Neural cell (in vitro differentiated cells): ENCODE measurements around the gene DCTN5. TPM values are rescaled to one million over a fixed set of nuclear protein-coding genes. Genes with fewer than 3 reads are reported as not detected.

Source experiments
- H2AFZ ChIP-seq: fragments of 200-600, 300-800 bp; sonication (generic), shearing (Covaris generic); 2 replicates; pipeline ENCODE4 v1.6.0; 2014; ENCODE audit warnings: low read depth, mild to moderate bottlenecking, antibody characterized with exemption, low read length, moderate library complexity
- H3F3A ChIP-seq: fragments of 200-600 bp; shearing (Covaris generic); 2 replicates; pipeline ENCODE4 v1.6.1; 2016; ENCODE audit warnings: mild to moderate bottlenecking, moderate library complexity, mixed read lengths, antibody characterized with exemption, low read length; ENCODE audit not compliant: insufficient read depth, poor library complexity, severe bottlenecking
- H3K27ac ChIP-seq: fragments of 200-600, 300-800 bp; sonication (generic), shearing (Covaris generic); 2 replicates; pipeline ENCODE4 v1.5.1; 2014; ENCODE audit warnings: mild to moderate bottlenecking, low read length, moderate library complexity
- H3K27me3 ChIP-seq: fragments of 300-800, 200-600 bp; sonication (generic), shearing (Covaris generic); 2 replicates; pipeline ENCODE4 v1.6.0; 2014; ENCODE audit warnings: mild to moderate bottlenecking, low read depth, low read length, moderate library complexity; ENCODE audit not compliant: insufficient read depth
- H3K36me3 ChIP-seq: fragments of 300-800, 200-600 bp; sonication (generic), shearing (Covaris generic); 2 replicates; pipeline ENCODE4 v1.5.1; 2014; ENCODE audit warnings: mild to moderate bottlenecking, antibody characterized with exemption, low read length, moderate library complexity; ENCODE audit not compliant: insufficient read depth
- H3K4me2 ChIP-seq: fragments of 300-800, 200-600 bp; sonication (generic), shearing (Covaris generic); 2 replicates; pipeline ENCODE4 v1.6.0; 2014; ENCODE audit warnings: mild to moderate bottlenecking, low read length
- H3K4me3 ChIP-seq: fragments of 300-800, 200-600 bp; sonication (generic), shearing (Covaris generic); 2 replicates; pipeline ENCODE4 v1.5.1; 2014; ENCODE audit warnings: mild to moderate bottlenecking, low read length, moderate library complexity
- H3K79me2 ChIP-seq: fragments of 200-600 bp; shearing (Covaris generic); replicated peaks from 2 replicates; pipeline ENCODE4 v1.6.0; 2014; ENCODE audit warnings: mild to moderate bottlenecking, low read length, moderate library complexity; ENCODE audit not compliant: insufficient read depth
- H3K9ac ChIP-seq: fragments of 300-800, 200-600 bp; sonication (generic), shearing (Covaris generic); 2 replicates; pipeline ENCODE4 v1.6.1; 2016; ENCODE audit warnings: mild to moderate bottlenecking, low read length, mixed read lengths
- H3K9me2 ChIP-seq: fragments of 200-600 bp; shearing (Covaris generic); 2 replicates; pipeline ENCODE4 v1.6.1; 2016; ENCODE audit warnings: mild to moderate bottlenecking, low read length, mixed read lengths; ENCODE audit not compliant: insufficient read depth
- H3K9me3 ChIP-seq: fragments of 200-600, 300-800 bp; sonication (generic), shearing (Covaris generic); 2 replicates; pipeline ENCODE4 v1.6.1; 2016; ENCODE audit warnings: mild to moderate bottlenecking, mixed run types, low read length, moderate library complexity, mixed read lengths
- H4K20me1 ChIP-seq: fragments of 200-600 bp; shearing (Covaris generic); 2 replicates; pipeline ENCODE4 v1.6.1; 2016; ENCODE audit warnings: mild to moderate bottlenecking, mixed run types; ENCODE audit not compliant: insufficient read depth
- EP300 ChIP-seq: fragments of 450-650 bp; conservative IDR thresholded peaks from 2 replicates; pipeline ENCODE4 v1.6.1; 2014; ENCODE audit warnings: antibody characterized with exemption, mild to moderate bottlenecking, moderate library complexity; ENCODE audit not compliant: poor library complexity, severe bottlenecking
- EZH2 ChIP-seq: fragments of 200-600, 300-800 bp; shearing (Covaris generic), sonication (generic); IDR thresholded peaks from 2 replicates; pipeline ENCODE4 v1.6.1; 2014; ENCODE audit warnings: antibody characterized with exemption, low read length, borderline replicate concordance, mild to moderate bottlenecking; ENCODE audit not compliant: insufficient read depth, poor library complexity, severe bottlenecking
- MXI1 ChIP-seq: fragments of 450-650 bp; conservative IDR thresholded peaks from 2 replicates; pipeline ENCODE4 v1.6.1; 2014; ENCODE audit warnings: antibody characterized with exemption, mild to moderate bottlenecking; ENCODE audit not compliant: poor library complexity, severe bottlenecking
- POLR2AphosphoS5 ChIP-seq: IDR thresholded peaks from 2 replicates; pipeline ENCODE4 v1.6.1; 2012
- RAD21 ChIP-seq: fragments of 450-650 bp; conservative IDR thresholded peaks from 2 replicates; pipeline ENCODE4 v1.6.1; 2014; ENCODE audit warnings: antibody characterized with exemption, mild to moderate bottlenecking, moderate library complexity
- SMC3 ChIP-seq: fragments of 450-650 bp; conservative IDR thresholded peaks from 2 replicates; pipeline ENCODE4 v1.6.1; 2014; ENCODE audit warnings: antibody characterized with exemption, mild to moderate bottlenecking, moderate library complexity; ENCODE audit not compliant: poor library complexity
- TAF1 ChIP-seq: IDR thresholded peaks from 2 replicates; pipeline ENCODE4 v1.6.1; 2012; ENCODE audit warnings: low read depth
- polyA plus RNA-seq: library from polyadenylated mRNA; depleted of rRNA; stranded (reverse); fragments of >200 nt; gene quantifications from 2 replicates; pipeline ENCODE4 v1.2.3, GENCODE V29; 2014
- TF ChIP-seq, protein P1 (sequence below): IDR thresholded peaks from 2 replicates; pipeline ENCODE4 v1.6.1; 2012; ENCODE audit warnings: borderline replicate concordance
- TF ChIP-seq, protein P2 (sequence below): fragments of 450-650 bp; IDR thresholded peaks from 2 replicates; pipeline ENCODE4 v1.5.1; 2014; ENCODE audit warnings: antibody characterized with exemption, mild to moderate bottlenecking, moderate library complexity; ENCODE audit not compliant: poor library complexity, severe bottlenecking

DCTN5 gene
- polyA plus RNA-seq, 1 donor from 2014 or later = 65.8 TPM

DNA sequence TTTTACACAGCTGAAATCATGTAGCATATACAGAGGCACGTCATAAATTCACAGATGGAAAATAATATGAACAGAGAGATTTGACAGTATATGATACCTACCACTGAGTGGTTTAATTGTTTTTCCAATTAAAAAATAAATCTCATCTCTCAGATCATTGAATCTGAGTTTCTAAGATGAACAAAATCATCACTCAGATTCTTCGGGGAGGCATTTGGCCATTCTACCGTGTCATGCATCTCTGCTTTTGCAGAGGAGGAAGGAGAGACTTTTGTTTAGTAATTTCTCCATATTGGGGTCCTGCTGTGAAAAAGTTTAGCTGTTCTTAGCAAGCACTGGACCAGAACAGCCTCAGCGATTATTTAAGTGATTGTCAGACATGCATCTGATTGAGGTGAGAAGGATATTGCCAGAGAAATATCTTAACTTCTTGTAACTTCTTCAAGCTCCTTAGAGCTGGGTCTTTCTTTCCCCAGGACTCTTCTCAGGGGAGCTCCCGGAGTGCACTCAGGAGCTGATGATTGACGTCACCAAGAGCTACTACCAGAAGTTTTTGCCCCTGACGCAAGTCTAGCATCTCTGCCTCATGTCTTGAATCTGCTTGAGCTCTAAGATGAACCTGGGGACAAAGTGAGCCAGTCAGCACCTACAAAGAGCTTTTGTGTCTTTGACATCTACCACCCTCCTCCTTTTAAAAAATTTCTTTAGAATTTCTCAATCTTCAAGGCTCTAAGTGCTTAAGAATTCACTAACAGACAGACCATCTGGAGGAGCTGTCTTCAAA lies 25.5 kb downstream of the DCTN5 start:
- no peak overlapping the region for H3K4me3 ChIP-seq
- TF ChIP-seq, protein P1, sequence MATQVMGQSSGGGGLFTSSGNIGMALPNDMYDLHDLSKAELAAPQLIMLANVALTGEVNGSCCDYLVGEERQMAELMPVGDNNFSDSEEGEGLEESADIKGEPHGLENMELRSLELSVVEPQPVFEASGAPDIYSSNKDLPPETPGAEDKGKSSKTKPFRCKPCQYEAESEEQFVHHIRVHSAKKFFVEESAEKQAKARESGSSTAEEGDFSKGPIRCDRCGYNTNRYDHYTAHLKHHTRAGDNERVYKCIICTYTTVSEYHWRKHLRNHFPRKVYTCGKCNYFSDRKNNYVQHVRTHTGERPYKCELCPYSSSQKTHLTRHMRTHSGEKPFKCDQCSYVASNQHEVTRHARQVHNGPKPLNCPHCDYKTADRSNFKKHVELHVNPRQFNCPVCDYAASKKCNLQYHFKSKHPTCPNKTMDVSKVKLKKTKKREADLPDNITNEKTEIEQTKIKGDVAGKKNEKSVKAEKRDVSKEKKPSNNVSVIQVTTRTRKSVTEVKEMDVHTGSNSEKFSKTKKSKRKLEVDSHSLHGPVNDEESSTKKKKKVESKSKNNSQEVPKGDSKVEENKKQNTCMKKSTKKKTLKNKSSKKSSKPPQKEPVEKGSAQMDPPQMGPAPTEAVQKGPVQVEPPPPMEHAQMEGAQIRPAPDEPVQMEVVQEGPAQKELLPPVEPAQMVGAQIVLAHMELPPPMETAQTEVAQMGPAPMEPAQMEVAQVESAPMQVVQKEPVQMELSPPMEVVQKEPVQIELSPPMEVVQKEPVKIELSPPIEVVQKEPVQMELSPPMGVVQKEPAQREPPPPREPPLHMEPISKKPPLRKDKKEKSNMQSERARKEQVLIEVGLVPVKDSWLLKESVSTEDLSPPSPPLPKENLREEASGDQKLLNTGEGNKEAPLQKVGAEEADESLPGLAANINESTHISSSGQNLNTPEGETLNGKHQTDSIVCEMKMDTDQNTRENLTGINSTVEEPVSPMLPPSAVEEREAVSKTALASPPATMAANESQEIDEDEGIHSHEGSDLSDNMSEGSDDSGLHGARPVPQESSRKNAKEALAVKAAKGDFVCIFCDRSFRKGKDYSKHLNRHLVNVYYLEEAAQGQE = no peak
- TF ChIP-seq EP300 (no peak), TAF1 (no peak), MXI1 (no peak), RAD21 (no peak), POLR2AphosphoS5 (no peak), SMC3 (no peak), EZH2 (no peak)
- TF ChIP-seq, protein P2, sequence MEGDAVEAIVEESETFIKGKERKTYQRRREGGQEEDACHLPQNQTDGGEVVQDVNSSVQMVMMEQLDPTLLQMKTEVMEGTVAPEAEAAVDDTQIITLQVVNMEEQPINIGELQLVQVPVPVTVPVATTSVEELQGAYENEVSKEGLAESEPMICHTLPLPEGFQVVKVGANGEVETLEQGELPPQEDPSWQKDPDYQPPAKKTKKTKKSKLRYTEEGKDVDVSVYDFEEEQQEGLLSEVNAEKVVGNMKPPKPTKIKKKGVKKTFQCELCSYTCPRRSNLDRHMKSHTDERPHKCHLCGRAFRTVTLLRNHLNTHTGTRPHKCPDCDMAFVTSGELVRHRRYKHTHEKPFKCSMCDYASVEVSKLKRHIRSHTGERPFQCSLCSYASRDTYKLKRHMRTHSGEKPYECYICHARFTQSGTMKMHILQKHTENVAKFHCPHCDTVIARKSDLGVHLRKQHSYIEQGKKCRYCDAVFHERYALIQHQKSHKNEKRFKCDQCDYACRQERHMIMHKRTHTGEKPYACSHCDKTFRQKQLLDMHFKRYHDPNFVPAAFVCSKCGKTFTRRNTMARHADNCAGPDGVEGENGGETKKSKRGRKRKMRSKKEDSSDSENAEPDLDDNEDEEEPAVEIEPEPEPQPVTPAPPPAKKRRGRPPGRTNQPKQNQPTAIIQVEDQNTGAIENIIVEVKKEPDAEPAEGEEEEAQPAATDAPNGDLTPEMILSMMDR = no peak
- H3K9me2 ChIP-seq = no peaks in the 10 kb centered on the region
- H3K27me3 ChIP-seq = no peaks in the 10 kb centered on the region
- H3K4me2 ChIP-seq = no peak overlapping the region
- H2AFZ ChIP-seq = no peak overlapping the region
- H3K27ac ChIP-seq = no peak overlapping the region
- H3K79me2 ChIP-seq = no peaks in the 10 kb centered on the region
- no peaks in the 10 kb centered on the region for H3K9me3 ChIP-seq
- no peaks in the 10 kb centered on the region for H3F3A ChIP-seq
- peaks cover 12% of the 10 kb centered on the region for H3K36me3 ChIP-seq
- no peaks in the 10 kb centered on the region for H4K20me1 ChIP-seq
- H3K9ac ChIP-seq = no peak overlapping the region

DNA sequence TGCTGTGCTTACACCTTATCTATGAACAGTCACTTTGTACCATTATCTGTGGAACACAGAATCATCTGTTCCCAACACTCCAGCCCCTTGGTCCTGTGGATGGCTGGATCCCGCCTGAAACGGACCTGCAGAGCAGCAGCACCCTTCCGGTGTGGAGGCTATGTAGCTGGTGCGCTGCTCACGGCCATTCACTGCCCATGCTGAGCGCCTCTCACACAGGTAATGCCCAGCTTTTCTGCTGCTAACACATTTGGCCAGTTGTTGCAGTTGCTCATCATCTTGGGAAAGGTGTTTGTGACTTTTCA lies 26.0 kb downstream of the DCTN5 start:
- no peak overlapping the region for H3K27ac ChIP-seq
- no peak overlapping the region for H3K9ac ChIP-seq
- H3K4me3 ChIP-seq = no peak overlapping the region
- H3K27me3 ChIP-seq = no peaks in the 10 kb centered on the region
- H2AFZ ChIP-seq = no peak overlapping the region
- H3K9me2 ChIP-seq = no peaks in the 10 kb centered on the region
- H3K36me3 ChIP-seq = peaks cover 11% of the 10 kb centered on the region
- H3K79me2 ChIP-seq = no peaks in the 10 kb centered on the region
- no peak overlapping the region for H3K4me2 ChIP-seq
- no peaks in the 10 kb centered on the region for H3F3A ChIP-seq
- H4K20me1 ChIP-seq = no peaks in the 10 kb centered on the region
- H3K9me3 ChIP-seq = no peaks in the 10 kb centered on the region
- TF ChIP-seq, protein P2 = no peak
- no peak for TF ChIP-seq TAF1
- TF ChIP-seq POLR2AphosphoS5 = no peak
- TF ChIP-seq RAD21 = no peak
- TF ChIP-seq MXI1 = no peak
- TF ChIP-seq SMC3 = no peak
- no peak for TF ChIP-seq EP300
- no peak for TF ChIP-seq EZH2
- TF ChIP-seq, protein P1 = no peak
